ENCODE results near the gene BID.
"Not testable (repeated sequence)": the region's sequence is repeated elsewhere in the genome, so short reads cannot be mapped to it uniquely, and the experiment has no call there.

BID gene

GRCh38 chr22:17706947-17707346 is 67.3 kb downstream of the BID start:
- no peak for DNase-seq (ENCODE audit: low spot score)
- TF ChIP-seq CTCF (IDR thresholded peaks at IDR 0.05; ENCODE audit: extremely low read depth, missing control alignments), result no peak

GRCh38 chr22:17705951-17706900 is 68.0 kb downstream of the BID start:
- no peak for TF ChIP-seq CTCF (IDR thresholded peaks at IDR 0.05; ENCODE audit: extremely low read depth, missing control alignments)
- peak; percentile 53 for DNase-seq (ENCODE audit: low spot score)

- TF ChIP-seq CTCF (IDR thresholded peaks at IDR 0.05; ENCODE audit: extremely low read depth, missing control alignments), result no peak
- no peak for DNase-seq (ENCODE audit: low spot score)
Measured at GRCh38 chr22:17705546-17705945, 68.7 kb downstream of the BID start.

GRCh38 chr22:17703811-17704210 is 70.5 kb downstream of the BID start:
- DNase-seq (ENCODE audit: low spot score), result no peak
- no peak for TF ChIP-seq CTCF (IDR thresholded peaks at IDR 0.05; ENCODE audit: extremely low read depth, missing control alignments)

- TF ChIP-seq CTCF (IDR thresholded peaks at IDR 0.05; ENCODE audit: extremely low read depth, missing control alignments), result no peak
- no peak for DNase-seq (ENCODE audit: low spot score)
Measured at GRCh38 chr22:17700778-17701177, 73.5 kb downstream of the BID start.

GRCh38 chr22:17699696-17700340 is 74.5 kb downstream of the BID start:
- no peak for TF ChIP-seq CTCF (IDR thresholded peaks at IDR 0.05; ENCODE audit: extremely low read depth, missing control alignments)
- DNase-seq (ENCODE audit: low spot score), result no peak

GRCh38 chr22:17698948-17699347 is 75.3 kb downstream of the BID start:
- TF ChIP-seq CTCF (IDR thresholded peaks at IDR 0.05; ENCODE audit: extremely low read depth, missing control alignments), result no peak
- no peak for DNase-seq (ENCODE audit: low spot score)

GRCh38 chr22:17698276-17698675 is 76.0 kb downstream of the BID start:
- DNase-seq (ENCODE audit: low spot score), result not testable (repeated sequence)

GRCh38 chr22:17697196-17697595 is 77.1 kb downstream of the BID start:
- not testable (repeated sequence) for DNase-seq (ENCODE audit: low spot score)

Measured in GM20000 (cell line).